Bronchial epithelial cell (primary cell): ENCODE data around the gene SEC16A. TPM values are rescaled to one million over a fixed set of nuclear protein-coding genes. Genes with fewer than 3 reads are reported as not detected.

Source experiments
- DNase-seq: peaks from one replicate; pipeline ENCODE4 v3.0.0-alpha.2; 2010; ENCODE audit warnings: low read depth
- FAIRE-seq: peaks from 2 replicates; lab custom pipeline; 2011; peaks lifted over from hg19 to GRCh38; lab: Jason Lieb, UNC
- H3K27me3 ChIP-seq: 2 replicates; pipeline ENCODE4 v1.5.1; 2011; ENCODE audit warnings: low read length; ENCODE audit not compliant: control insufficient read depth, insufficient read depth
- H3K36me3 ChIP-seq: 2 replicates; pipeline ENCODE4 v1.5.1; 2011; ENCODE audit warnings: low read length; ENCODE audit not compliant: control insufficient read depth, insufficient read depth
- H3K4me3 ChIP-seq: 2 replicates; pipeline ENCODE4 v1.5.1; 2011; ENCODE audit warnings: mild to moderate bottlenecking, low read depth, low read length, control low read depth
- total RNA-seq: library from RNA; depleted of rRNA; stranded (reverse); fragments of >200 nt; gene quantifications from 2 replicates; pipeline ENCODE4 v1.2.1, GENCODE V29; 2014
- TF ChIP-seq, protein P1 (sequence below): IDR thresholded peaks from 2 replicates; pipeline ENCODE4 v1.5.1; 2011; ENCODE audit warnings: mild to moderate bottlenecking, moderate library complexity, low read length, control low read depth, inconsistent platforms; ENCODE audit not compliant: insufficient read depth, severe bottlenecking

SEC16A gene
- total RNA-seq, 1 donor from 2014 or later, result 13.7 TPM

- DNase-seq (no peak), FAIRE-seq (no peak)
- Histone ChIP-seq H3K4me3 (no peak overlapping the region), H3K27me3 (no peaks in the 10 kb centered on the region), H3K36me3 (peaks cover 48% of the 10 kb centered on the region)
- TF ChIP-seq, protein P1, sequence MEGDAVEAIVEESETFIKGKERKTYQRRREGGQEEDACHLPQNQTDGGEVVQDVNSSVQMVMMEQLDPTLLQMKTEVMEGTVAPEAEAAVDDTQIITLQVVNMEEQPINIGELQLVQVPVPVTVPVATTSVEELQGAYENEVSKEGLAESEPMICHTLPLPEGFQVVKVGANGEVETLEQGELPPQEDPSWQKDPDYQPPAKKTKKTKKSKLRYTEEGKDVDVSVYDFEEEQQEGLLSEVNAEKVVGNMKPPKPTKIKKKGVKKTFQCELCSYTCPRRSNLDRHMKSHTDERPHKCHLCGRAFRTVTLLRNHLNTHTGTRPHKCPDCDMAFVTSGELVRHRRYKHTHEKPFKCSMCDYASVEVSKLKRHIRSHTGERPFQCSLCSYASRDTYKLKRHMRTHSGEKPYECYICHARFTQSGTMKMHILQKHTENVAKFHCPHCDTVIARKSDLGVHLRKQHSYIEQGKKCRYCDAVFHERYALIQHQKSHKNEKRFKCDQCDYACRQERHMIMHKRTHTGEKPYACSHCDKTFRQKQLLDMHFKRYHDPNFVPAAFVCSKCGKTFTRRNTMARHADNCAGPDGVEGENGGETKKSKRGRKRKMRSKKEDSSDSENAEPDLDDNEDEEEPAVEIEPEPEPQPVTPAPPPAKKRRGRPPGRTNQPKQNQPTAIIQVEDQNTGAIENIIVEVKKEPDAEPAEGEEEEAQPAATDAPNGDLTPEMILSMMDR, result no peak
Observed at GRCh38 chr9:136454026-136454796, 28.6 kb downstream of the SEC16A start.

DNA sequence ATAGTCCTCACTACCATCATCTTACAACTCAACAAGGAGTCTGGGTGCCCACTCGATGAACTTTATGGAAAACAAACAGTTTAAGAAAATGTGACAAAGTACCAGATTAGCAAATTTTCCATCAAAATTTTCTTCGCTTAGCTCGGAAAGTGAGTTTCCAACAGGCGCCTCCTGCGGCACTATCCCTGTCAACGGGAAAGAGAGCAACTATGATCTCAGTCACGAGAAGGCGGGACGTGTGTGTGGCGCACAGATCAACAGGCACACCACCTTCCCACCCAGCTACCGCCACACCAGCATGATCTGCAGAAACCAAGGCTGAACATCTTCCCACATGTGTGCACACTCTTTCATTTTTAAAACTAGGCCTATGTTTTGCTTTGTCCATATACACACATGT lies 29.5 kb downstream of the SEC16A start:
- TF ChIP-seq, protein P1, result no peak
- DNase-seq (no peak), FAIRE-seq (no peak)
- Histone ChIP-seq H3K36me3 (peaks cover 46% of the 10 kb centered on the region), H3K27me3 (no peaks in the 10 kb centered on the region), H3K4me3 (no peak overlapping the region)

- TF ChIP-seq, protein P1, result no peak
- DNase-seq (no peak), FAIRE-seq (no peak)
- Histone ChIP-seq H3K27me3 (no peaks in the 10 kb centered on the region), H3K36me3 (peaks cover 49% of the 10 kb centered on the region), H3K4me3 (no peak overlapping the region)
Observed at GRCh38 chr9:136451221-136451877, 31.5 kb downstream of the SEC16A start.

DNA sequence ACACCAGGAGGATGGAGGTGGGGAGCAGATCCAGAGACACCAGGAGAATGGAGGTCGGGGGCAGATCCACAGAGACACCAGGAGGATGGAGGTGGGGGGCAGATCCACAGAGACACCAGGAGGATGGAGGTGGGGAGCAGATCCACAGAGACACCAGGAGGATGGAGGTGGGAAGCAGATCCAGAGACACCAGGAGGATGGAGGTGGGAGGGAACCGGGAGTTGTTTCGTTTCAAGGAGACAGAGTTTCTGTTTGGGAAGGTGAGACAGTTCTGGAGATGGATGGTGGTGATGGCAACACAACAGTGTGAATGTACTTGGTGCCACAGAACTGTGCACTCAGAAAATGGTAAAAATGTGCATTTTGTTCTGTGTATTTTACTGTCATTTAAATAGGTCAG lies 34.2 kb downstream of the SEC16A start:
- Histone ChIP-seq H3K36me3 (peaks cover 44% of the 10 kb centered on the region), H3K27me3 (no peaks in the 10 kb centered on the region), H3K4me3 (no peak overlapping the region)
- DNase-seq (no peak), FAIRE-seq (no peak)
- TF ChIP-seq, protein P1, result no peak

GRCh38 chr9:136447173-136447778 lies 35.6 kb downstream of the SEC16A start:
- no peak for FAIRE-seq
- no peak for DNase-seq
- TF ChIP-seq, protein P1, result no peak
- Histone ChIP-seq H3K36me3 (peaks cover 46% of the 10 kb centered on the region), H3K4me3 (no peak overlapping the region), H3K27me3 (no peaks in the 10 kb centered on the region)
